DMS79 (cell line): Measurements from ENCODE around the gene RWDD1.
A peak's percentile ranks its signal among the peaks of the same experiment; 100 is the strongest.

Experiments
- DNase-seq: peaks from one replicate; lab custom pipeline; 2025; lab: John Stamatoyannopoulos, UW

The RWDD1 gene

DNA sequence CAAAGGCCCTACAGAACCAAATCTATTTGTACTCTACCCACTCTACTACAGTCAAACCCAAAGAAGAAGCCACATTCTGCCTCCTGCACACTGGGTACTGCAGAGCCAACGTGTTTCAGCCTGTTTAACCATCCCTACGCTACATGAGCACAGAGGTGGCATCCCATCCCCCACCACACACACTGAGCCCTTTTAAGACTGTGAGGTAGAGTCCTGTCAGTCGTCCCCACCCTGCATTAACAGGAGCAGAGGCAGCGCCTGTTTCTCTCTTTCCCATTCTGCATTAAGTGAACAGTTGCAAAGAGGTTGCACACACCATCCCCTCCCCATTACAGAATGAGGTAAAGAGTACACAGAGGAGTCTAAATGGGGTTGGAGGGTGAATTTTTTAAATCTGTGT lies 39.8 kb downstream of the RWDD1 start:
- no peak for DNase-seq

DNA sequence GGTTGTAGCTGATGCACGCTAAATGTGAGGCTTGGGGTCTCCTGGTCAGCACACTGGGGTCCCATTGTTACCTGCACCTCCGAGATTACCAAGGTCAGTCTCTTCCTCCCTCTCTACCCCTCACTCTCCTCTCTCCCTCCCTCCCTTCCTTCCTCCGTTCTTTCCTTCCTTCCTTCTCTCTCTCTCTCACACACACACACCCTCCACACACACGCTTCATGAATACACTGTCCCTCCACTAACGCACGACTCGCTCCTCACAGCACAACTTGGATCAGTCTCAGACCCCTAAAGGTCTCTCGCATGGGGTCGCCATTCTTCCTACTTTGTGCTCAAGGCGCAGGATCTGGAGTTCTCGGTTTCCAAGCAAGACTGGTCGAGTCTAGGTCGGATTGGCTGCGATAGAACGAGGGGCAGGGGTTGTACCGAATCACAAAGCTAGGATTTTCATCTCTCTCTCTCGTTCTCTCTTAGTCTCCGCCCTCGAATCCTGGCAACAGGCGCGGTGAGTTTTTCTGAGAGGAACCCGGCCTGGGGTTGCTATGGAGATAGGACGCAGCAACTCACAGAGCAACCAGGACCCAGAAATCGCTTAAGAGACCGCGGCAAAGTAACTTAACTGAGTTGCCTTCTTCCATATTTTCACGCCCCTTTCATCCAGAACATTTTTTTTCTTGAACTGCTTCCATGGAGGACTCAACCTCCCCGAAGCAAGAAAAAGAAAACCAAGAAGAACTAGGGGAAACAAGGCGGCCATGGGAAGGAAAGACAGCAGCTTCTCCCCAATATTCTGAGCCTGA lies 44.8 kb downstream of the RWDD1 start, which contains the start of gene RSPH4A:
RSPH4A (plus strand) TSS at position 543 of the 800 bp plus-strand sequence; CDS start at position 688, 145 bp downstream.
- peak; percentile 98 for DNase-seq

DNA sequence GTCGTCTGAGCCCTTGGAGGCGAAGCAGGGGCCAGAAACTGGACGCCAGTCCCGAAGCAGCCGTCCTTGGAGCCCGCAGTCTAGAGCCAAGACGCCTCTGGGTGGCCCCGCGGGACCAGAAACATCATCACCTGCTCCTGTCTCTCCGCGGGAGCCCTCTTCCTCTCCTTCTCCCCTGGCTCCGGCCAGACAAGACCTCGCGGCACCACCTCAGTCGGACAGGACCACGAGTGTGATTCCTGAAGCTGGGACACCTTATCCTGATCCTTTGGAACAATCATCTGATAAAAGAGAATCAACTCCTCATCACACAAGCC lies 45.4 kb downstream of the RWDD1 start:
- no peak for DNase-seq

GRCh38 chr6:116624036-116624805 lies 52.9 kb downstream of the RWDD1 start:
- DNase-seq: no peak

GRCh38 chr6:116625872-116626271 lies 54.6 kb downstream of the RWDD1 start:
- DNase-seq: peak; percentile 37

DNA sequence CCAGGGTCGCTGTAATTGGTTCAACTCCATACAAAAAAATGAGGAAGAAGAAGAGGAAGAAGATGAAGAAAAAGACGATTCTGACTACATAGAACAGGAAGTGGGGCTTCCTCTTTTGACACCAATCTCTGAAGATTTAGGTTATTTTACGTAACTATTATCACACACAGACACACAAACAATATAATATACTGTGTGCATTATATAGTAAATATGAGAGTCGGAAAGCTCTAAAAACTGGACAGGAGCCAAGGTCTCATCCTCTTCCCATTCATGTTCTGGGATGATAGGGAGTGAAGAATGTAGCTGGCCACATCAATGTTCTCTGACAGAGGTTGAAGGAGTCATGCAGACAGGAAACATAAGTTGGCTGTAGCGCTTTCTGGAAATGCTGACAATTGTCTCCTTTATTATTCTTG lies 58.3 kb downstream of the RWDD1 start:
- DNase-seq: no peak

DNA sequence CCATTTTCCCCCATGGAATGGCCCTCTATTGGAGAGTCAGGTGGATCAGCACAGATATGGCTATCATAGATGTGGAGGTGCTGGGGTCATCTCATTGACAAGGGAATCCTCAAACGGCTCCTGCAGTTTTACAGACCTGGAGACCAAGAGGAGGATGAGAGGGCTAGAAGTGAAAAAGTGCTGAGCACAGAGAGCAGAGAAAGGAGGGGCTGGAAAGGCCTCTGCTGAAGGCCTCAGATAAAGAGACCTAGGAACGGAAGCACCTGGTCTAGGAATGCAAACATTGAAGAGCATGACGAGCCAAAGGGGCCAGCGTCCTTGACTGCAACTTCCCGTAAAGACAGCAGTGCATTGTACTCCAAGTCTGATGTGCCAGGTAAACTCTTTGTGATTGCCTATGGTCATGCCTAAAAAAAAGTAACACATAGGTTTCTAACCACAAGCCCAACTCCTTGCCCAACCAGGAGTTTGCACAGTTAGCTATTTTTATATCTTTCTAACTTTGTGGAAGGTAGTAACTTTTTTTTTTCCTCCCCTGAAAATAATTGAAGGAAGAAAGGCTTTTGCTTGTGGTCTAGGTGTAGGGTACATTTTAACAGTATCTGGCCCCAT lies 60.2 kb downstream of the RWDD1 start:
- no peak for DNase-seq

- no peak for DNase-seq
These were observed 62.4 kb downstream of the RWDD1 start for GRCh38 chr6:116633685-116634084.
